Choroid plexus epithelial cell (primary cell): Measurements from ENCODE around the gene LANCL1.

ENCODE experiments used
- DNase-seq: peaks from one replicate; pipeline ENCODE4 v3.0.0-alpha.2; 2010; ENCODE audit warnings: low read depth
- H3K4me3 ChIP-seq: 2 replicates; pipeline ENCODE4 v1.5.1; 2011; ENCODE audit warnings: low read depth, mild to moderate bottlenecking, control low read depth, low read length, moderate library complexity
- CTCF ChIP-seq: conservative IDR thresholded peaks from 2 replicates; pipeline ENCODE4 v1.5.1; 2011; ENCODE audit warnings: low read depth, mild to moderate bottlenecking, control low read depth, inconsistent platforms, low read length, moderate library complexity

The LANCL1 gene

GRCh38 chr2:210476194-210477128 lies at the start of gene LANCL1:
LANCL1 (minus strand) TSS chr2:210476759; CDS start chr2:210476396, 363 bp downstream.
- peak within 1 kb of the TSS; percentile 86 for H3K4me3 ChIP-seq
- no peak for TF ChIP-seq CTCF
- DNase-seq: peak; percentile 89

GRCh38 chr2:210524533-210524932 lies 48.0 kb upstream of the LANCL1 start:
- DNase-seq: no peak
- no peak for TF ChIP-seq CTCF
- H3K4me3 ChIP-seq: no peak overlapping the region

- no peak overlapping the region for H3K4me3 ChIP-seq
- no peak for DNase-seq
- no peak for TF ChIP-seq CTCF
These were observed 47.2 kb upstream of the LANCL1 start for GRCh38 chr2:210523650-210524289.

- no peak for DNase-seq
- no peak for TF ChIP-seq CTCF
- H3K4me3 ChIP-seq: no peak overlapping the region
These were observed 45.8 kb upstream of the LANCL1 start for GRCh38 chr2:210522399-210522798.

GRCh38 chr2:210519594-210519993 lies 43.0 kb upstream of the LANCL1 start:
- no peak for DNase-seq
- H3K4me3 ChIP-seq: no peak overlapping the region
- TF ChIP-seq CTCF: no peak

- TF ChIP-seq CTCF: no peak
- H3K4me3 ChIP-seq: no peak overlapping the region
- no peak for DNase-seq
These were observed 40.7 kb upstream of the LANCL1 start for GRCh38 chr2:210517264-210517663.
